Non-pigmented ciliary epithelial cell (primary cell): ENCODE measurements around the gene NES.
"Not testable (repeated sequence)": the region's sequence is repeated elsewhere in the genome, so short reads cannot be mapped to it uniquely, and the experiment has no call there.

Experiments used
- DNase-seq: peaks from one replicate; pipeline ENCODE4 v3.0.0-alpha.2; 2010; ENCODE audit warnings: low read depth

NES gene

GRCh38 chr1:156645056-156645455 is 32.2 kb downstream of the NES start:
- DNase-seq = no peak

- no peak for DNase-seq
These were observed 32.6 kb downstream of the NES start for GRCh38 chr1:156644640-156645039.

GRCh38 chr1:156644146-156644545 is 33.1 kb downstream of the NES start:
- no peak for DNase-seq

DNA sequence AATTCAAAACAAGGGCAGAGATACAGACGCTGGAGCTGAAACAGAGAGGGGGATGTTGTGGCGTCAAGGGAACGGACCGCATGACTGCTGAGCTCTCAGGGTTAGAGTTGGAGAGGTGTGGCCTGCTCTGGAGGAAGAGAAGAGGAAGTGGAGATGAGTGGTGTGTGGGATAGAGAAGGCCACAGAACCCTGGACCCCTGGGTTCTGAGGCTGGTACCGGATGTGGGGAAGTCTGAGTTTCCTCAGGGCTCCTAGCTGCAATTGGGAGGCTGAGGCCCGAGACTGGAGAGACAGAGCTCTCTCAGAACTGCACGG is 33.5 kb downstream of the NES start:
- no peak for DNase-seq

GRCh38 chr1:156643049-156643777 is 34.0 kb downstream of the NES start:
- DNase-seq = no peak

DNA sequence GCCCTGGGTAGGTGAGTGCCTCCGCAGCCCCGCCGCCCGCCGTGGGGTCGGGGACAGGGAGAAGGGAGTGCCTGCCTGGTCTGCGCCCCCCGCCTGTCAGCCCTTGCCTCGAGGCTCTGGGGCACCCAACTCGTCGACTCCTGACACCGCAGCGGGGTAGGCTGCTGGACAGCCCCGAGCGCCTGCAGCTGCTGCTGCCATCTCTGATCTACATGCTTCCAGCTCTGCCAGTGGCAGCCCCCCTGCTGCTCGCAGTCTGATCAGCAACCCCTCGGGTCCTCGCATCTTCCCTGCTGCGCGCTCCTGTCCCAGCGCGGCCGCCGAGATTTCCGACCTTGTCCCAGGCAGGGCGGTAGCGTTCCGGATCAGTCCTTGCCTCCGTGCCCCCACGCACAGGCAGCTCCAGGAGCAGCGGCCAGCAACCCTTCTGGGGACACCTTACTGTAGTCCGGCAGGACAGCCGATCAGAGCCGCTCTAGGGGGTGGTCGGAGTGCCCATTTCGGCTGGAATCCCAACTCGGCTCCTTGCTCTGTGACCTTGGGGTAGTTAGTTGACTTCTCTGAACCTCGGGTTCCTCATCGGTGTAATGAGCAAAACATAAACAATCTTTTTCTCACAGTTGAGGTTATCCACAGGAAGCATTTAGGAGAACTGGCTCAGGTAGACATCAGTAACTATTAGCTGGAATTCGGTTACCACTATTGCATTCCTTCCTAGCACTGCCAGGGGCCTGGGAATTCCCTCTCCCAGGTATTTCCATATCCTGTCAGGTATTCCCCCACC is 34.8 kb downstream of the NES start:
- no peak for DNase-seq

- no peak for DNase-seq
These were observed 35.4 kb downstream of the NES start, which contains the start of gene BCAN for GRCh38 chr1:156641761-156642264. Gene BCAN (plus strand): TSS chr1:156642117. CDS start chr1:156646055, 3,938 bp downstream.

GRCh38 chr1:156640842-156641706 is 36.1 kb downstream of the NES start:
- DNase-seq = no peak

GRCh38 chr1:156639601-156640101 is 37.6 kb downstream of the NES start:
- DNase-seq = no peak

- DNase-seq = no peak
These were observed 38.8 kb downstream of the NES start for GRCh38 chr1:156638189-156638985.

DNA sequence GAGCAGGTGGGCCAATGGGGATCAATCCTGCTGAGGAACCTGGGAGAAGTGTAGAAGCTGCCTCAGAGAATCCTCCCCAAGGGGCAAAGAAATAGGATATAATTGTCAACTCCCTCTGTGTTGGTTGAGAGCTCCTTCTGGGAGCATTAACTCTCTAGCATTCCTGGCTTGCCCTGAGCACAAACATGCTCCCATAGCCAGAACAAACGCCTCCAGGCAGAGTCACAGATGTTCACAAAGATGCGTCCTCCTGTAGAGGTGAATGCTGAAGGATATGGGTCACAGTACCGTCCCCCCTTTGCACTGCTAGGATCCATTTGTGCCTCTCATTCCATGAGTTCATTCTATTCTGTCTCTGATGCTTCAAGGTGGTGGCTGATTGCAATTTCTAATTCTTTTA is 44.9 kb downstream of the NES start:
- no peak for DNase-seq

- not testable (repeated sequence) for DNase-seq
These were observed 46.1 kb downstream of the NES start for GRCh38 chr1:156631152-156631551.

DNA sequence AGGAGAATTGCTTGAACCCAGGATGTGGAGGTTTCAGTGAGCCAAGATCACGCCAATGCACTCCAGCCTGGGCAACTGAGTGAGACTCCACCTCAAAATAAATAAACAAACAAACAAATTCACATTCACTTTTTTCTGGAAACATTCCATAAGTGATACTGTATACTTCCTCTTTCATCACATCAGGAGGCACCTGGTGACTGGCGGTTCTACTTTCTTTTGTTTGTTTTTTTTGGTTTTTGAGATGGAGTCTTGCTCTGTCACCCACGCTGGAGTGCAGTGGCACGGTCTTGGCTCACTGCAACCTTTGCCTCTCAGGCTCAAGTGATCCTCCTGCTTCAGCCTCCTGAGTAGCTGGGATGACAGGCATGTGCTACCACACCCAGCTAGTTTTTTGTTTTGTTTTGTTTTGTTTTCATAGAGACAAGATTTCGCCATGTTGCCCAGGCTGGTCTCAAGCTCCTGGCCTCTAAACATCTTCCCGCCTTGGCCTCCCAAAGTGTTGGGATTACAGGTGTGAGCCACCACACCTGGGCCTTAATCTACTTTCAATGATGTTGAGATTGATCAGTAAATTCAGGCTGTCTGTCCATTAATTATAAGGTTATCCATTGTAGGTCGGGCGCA is 47.3 kb downstream of the NES start:
- no peak for DNase-seq

DNA sequence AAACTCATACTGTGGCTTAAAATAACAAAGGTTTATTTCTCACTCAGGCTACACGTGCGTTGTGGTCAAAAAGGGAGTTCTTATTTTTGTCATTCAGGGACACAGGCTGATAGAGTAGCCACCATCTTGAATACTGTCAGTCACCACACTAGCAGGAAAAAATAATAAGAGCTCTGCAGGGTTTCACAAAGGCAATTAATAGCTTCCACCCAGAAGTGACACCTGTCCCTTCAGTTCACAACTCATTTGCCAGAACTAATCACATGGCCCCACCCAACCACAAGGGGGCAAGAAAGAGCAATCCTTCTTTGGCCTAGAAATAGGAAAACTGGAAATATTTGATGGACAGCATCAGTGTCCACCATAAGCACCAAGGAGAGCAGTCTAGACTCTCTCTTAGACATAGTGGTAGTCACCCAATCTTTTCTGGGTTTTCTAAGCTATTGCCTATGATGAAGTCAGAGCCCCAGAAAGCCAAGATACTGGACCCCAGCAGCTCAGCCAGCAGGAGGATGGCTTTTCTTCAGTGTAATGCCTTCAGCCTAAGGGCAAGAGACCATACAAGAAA is 49.8 kb downstream of the NES start:
- DNase-seq = no peak

DNA sequence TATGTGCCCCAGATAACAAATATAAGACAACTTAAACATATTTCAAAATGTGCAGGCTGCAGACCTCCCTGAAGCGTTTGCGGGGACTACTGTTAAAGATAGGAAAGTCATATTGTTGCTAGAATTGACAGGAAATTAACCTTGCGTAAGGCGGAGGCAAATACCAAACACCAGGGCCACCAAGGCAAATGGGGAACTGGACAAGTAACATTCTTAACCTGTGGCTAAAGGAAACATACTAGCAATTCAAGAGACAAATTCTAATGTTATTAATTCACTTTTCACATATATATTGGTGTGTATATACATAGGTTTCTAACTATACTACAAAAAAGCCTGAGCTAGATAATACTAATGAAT is 51.1 kb downstream of the NES start:
- no peak for DNase-seq

DNA sequence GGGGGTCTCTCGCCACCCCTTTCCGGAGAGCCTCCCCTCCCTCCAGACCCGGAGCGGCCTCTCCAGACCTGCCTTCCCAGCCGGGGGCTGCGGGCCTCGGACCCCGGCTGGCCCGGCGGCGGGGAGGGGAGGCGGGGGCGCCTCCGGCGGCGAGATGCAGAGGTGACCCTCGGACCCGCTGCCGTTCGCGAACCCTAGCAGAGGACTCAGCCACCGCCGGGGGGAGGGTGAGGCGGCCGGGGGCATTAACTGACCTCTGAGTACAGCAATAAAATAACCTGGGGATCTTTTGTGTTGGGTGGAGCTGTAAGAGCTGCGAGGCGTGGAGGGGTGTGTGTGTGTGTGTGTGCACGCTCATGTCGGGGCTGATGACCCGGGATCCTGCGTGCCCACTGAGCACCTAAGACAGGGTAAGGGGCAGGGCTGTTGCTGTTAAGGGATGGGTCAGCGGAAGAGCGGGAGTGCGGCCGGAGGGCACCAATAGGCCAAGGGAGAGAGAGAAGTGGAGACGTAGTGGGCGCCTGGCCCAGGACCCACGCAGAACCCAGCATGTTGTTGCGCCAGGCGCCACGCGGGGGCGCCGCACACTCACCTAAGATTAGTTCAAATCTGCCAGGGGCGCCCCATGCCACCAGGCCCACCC is 51.6 kb downstream of the NES start:
- DNase-seq = no peak

DNA sequence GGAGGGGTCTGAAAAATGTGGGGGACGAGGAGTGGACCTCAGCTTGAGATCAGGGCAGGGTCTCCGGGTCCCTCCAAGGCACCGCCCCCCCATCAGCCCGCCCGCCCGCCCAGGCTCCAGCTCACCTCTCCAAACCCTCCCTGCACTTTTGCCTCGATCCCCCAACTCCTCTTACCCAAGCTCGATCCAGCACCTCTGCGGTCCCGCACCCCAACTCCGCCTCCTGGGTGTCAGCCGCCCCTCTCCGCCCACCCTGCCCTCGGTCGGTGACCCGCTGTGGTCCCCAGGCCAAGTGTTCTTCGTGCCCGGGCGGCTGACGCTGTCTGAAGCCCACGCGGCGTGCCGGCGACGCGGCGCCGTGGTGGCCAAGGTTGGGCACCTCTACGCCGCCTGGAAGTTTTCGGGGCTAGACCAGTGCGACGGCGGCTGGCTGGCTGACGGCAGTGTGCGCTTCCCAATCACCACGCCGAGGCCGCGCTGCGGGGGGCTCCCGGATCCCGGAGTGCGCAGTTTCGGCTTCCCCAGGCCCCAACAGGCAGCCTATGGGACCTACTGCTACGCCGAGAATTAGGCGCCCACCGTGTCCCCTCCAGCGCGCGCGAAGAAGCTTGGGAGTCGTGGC is 52.3 kb downstream of the NES start:
- DNase-seq = no peak

- DNase-seq = no peak
These were observed 53.0 kb downstream of the NES start for GRCh38 chr1:156623946-156624813.
